GM18502 (cell line): ENCODE measurements around the gene THOC7.

Source experiments
- ATAC-seq: cut with Tn5 transposase; IDR thresholded peaks from one replicate; pipeline ENCODE4 v1.9.1; 2021; ENCODE audit warnings: mild to moderate bottlenecking; ENCODE audit not compliant: unreplicated experiment, poor library complexity

Gene THOC7

GRCh38 chr3:63863150-63864007, at the start of gene THOC7, which contains the start of gene ATXN7:
TSS of gene THOC7 (minus strand) at chr3:63863805. CDS start at chr3:63863790, 15 bp downstream.
TSS of gene ATXN7 (plus strand) at chr3:63863867. CDS start at chr3:63912599, 48,732 bp downstream.
- ATAC-seq, result peak; percentile 73

DNA sequence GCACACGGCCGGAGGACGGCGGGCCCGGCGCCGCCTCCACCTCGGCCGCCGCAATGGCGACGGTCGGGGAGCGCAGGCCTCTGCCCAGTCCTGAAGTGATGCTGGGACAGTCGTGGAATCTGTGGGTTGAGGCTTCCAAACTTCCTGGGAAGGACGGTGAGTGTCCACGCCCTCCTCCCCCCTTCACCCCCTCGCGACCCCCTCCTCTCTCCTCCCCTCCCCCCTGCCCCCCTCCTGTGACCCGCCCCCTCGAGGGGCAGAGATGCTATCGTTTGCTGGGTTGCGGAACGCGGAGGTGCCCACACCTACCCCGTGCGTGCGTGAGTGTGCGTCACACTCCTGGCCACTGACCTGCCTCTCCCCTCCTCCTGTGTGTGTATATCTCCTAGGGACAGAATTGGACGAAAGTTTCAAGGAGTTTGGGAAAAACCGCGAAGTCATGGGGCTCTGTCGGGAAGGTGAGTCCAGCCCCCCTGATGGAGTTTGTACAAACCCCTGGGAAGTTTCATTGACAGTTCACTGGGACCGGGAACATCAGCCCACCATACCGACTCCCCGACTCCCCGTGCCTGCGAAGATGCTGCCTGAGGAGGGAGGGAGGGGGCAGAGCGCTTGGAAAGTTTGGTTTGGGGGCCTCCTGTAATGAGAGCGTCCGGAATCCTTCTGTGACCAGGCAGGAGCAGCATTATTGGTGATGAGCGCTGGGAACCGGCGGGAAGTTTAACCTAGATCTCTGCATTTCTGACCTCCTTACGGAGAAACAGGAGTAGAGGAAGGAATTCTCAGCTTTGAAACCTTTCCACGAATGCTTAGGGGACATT, 49.4 kb upstream of the THOC7 start:
- ATAC-seq, result peak; percentile 23

DNA sequence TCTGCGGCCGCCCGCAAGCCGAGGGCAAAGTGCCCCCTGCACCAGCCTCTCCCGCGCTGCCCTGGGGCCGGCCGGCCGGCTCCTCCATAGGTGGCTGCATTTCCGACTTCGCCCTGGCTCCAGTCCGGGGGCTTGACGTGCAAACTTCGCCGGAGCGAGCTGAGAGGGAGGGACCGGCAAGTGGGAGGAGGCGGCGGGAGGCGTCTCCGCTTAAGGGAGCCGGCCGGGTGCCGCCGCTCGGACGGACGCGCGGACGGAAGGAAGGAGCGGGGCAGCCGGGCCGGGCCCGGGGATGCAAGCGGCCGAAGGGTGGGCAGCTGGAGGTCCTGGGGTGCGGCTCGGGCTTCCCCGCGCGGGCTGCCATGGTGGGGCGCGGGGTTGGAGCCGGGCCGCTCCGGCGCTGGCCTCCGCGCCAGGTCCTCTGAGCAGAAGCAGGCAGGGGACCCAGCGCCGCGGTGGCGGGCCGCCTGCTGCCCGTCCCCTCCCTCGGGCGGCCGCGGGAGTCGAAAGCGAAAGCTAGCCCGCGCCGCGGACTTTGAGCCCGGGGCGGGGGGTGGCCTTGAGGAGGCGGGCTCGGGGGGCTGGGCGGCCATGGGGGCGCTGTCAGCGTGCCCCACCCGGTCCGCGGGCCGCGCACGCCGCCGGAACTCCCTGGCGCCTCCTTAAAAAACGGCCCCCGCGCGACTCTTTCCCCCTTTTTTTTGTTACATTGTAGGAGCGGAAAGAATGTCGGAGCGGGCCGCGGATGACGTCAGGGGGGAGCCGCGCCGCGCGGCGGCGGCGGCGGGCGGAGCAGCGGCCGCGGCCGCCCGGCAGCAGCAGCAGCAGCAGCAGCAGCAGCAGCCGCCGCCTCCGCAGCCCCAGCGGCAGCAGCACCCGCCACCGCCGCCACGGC, 48.5 kb upstream of the THOC7 start, which contains the start of gene SCAANT1:
SCAANT1 (minus strand) TSS at position 511 of the 895 bp plus-strand sequence.
- peak; percentile 78 for ATAC-seq

DNA sequence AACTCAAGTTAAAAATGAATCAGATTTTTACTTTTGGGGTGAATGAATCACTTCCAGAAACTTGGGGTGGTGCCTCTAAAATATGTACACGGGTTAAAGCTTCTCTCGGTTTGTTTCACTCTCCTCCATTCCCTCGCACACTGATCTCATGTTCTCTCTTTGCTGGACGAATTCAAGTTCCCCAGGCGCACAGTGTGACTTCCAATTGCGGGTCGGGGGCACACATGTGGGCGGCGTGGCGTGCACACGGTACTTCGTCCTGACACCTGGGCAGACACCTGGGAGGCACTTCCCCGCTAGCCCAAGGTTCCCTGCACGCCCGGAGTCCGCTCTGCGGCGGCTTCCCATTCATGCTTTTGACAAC, 47.9 kb upstream of the THOC7 start:
- ATAC-seq, result no peak

GRCh38 chr3:63910891-63911290, 47.3 kb upstream of the THOC7 start:
- ATAC-seq, result no peak

GRCh38 chr3:63910001-63910400, 46.4 kb upstream of the THOC7 start:
- ATAC-seq, result no peak

- ATAC-seq, result no peak
Observed at GRCh38 chr3:63909431-63909830, 45.8 kb upstream of the THOC7 start.

DNA sequence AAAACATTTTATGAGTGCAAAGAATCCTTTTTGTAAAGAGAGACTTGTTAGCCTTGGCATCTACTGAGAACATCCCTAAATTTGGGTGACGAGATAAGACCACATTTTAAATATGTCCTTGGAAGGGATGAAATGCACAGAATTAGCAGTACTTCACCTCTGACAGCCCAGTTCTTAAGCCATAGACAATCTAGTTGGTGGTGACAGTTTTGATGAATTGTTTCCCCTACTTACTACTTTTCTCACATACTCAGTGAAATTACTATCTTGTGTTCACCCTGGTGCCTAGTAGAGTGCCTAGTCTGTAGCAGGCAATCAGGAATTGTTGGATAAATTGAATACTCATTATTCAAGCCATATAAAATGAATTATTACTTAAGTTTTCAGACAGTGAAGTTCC, 45.2 kb upstream of the THOC7 start:
- no peak for ATAC-seq

DNA sequence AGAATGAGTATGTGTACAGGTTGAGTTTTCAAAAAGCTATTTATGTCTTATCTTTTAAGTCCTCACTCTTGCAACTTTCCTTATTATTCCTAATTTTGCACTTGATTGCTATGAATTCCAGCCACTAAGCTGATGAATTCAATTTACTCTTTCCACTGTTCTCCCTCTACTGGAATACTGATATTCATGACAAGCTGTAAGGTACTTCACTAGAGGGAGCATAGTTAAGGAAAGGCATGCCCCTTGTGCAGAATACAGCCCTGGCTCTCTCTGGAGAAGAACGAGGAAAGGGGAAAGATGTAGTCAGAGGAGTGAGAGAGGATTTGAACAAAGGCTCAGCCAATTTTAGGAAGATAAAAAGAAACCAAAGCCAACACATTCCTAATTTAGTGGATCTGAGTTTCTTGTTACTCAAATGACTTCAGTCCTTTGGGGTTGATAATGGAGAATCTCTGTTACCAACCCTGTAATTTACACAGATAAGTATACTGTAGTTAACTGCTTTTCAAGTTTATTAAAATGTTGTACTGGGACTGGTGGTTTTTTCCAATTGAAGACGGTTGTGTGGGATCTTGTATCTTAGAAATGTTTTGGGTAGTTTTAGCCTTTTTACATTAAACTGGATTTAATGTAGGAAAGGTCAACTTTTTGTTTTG, 44.6 kb upstream of the THOC7 start:
- no peak for ATAC-seq

DNA sequence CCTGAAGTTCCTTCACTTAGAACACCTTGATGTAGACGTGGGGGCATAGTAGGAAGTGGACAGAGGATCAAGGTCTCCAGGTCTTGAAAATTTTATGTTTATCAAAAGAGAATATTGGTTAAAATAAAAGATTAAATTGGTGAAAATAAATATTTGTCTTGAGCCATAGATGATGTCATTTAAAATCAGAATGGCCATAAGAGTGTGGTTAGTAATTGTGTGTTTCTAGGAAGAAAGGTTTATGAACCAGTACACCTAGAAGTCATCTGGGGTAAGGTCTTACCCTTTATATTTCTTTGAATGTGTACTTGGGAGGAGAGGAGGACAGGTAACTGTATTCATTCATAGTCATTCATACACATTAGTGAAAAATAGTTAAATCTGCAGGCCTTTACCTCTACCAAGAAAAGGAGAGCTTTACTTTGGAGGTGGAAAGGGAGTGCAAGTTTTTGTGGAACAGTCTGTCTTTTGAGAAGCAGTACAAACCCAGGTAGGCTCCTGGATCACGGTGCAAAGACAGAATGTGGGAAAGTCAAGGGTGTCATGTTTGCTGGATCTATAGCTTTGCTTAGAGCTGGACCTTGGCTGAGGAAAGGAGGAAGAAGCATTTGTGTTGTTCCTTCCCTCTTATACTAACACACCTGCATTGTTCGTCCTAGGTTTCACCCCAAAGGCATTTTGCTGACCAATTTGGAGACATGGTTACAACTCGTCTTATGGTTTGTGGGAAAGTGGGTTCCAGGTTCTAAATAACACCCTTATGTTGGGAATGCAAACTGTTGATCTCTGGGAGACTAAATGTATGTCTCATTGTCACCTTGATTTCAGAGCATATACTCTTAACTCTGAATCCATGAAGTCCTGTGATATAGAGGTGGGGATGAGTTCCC, 42.4 kb upstream of the THOC7 start:
- no peak for ATAC-seq

DNA sequence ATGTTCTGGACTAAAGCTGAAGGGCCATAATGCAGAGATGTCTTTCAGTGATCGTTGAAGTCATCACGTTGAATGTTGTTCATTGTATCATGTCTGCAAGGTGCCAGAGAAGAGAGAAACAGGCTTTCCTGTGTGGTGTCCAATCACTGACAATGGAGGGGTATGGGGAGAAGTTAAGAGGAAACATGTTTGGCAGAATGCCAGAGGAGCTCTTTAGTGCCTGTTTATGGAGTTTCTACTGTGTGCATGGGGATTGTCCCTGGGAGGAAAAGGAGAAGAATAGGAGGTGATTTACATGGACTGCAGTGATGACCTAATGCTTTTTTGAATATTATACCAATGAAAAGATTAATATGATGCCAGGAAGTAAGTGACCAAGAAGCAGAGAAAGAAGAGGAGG, 36.9 kb upstream of the THOC7 start:
- ATAC-seq, result no peak

DNA sequence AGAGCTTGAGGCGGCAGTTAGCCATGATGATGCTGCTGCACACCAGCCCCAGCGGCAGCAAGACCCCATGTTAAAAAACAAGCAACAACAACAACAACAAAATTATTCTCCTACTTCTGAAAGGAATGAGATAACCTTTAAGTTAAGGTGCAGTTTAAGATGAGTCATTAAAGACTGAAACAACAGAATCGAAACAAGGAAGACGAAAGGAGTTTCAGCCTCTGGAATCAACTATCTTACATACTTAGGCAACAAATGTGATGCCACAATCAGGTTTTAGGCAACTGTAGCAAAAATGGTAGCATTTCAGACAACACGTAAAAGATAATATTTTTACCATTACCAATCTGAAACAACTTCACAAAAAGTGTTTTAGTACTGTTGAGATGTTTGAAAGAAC, 36.4 kb upstream of the THOC7 start:
- no peak for ATAC-seq

DNA sequence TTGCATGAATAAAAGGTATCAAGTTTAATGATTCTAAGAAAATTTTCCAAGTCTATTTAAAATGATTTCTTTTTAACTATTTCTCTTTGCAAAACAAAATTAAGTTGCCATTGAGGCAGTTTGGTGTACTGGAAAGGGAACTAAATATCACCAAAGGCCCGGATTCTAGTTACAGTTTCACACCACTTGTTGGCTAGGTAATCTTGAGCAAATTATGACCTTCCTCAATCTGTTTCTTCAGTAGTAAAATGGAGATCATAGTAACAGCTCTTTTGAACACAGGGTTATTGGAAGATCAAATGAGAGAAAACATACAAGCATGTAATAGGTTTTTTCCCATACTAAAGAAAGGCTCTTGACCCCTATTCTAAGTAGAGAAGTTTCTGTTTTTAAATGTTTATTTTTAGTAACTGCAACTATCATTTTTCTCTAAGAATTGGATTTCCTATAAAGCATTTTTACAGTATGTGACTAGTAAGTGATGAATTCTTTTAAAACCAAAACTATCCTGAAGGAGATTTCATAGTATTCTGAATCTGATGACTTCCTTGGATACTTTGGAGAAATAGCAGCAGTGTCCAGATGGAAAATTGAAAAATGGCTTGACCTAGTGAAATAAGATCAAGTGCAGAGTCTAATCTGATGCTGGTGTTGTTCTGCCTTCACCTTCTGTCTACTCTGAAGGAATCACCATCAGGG, 32.9 kb upstream of the THOC7 start:
- ATAC-seq, result peak; percentile 81

GRCh38 chr3:63895422-63896189, 32.0 kb upstream of the THOC7 start:
- no peak for ATAC-seq

DNA sequence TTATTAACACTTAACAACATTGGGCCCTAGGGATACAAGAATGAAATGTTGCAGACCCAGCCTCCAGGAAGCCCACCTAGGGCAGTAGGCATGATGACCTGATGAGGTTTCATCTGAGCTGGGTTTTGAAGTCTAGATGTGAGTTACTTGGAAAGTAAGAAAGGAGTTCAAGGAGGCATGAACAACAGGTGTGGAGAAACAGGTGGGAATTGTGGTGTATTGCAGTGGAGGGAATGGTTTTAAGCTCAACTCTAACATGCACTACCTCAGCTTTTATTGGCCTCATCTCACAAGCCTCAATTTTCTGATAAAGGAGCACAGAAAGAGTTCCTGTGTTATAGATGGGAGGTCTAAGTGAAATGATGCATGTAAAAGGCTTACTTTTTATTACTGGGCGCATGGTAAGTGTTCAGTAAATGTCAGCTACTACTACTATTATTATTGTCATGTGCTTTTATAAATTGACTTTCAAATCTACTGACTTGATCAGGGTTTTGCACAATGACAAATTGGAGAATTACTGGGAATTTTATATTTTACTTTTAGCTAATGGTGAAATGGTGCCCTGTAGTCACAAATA, 29.3 kb upstream of the THOC7 start:
- no peak for ATAC-seq

GRCh38 chr3:63891518-63891917, 27.9 kb upstream of the THOC7 start:
- ATAC-seq, result no peak

DNA sequence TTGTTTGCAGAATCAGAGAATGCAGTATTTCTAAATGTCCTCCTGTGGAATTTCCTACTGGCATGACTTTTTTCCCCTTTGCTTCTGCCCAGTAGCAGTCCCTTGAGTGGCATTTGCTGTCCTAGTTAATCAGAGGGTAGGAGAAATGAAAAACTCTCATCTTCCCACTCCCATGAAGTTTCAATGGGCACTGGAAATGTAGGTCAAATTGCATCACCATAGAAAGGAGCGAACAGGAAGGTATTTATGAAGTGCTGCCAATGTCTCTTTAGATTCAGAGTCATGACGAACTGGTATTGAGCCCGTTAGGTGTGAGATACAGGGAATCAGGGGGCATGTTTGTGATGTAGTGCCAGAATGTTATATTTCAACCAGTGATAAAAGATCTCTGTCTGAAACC, 23.3 kb upstream of the THOC7 start:
- ATAC-seq, result no peak
